Choroid plexus epithelial cell (primary cell): ENCODE results near the gene PMEPA1.

ENCODE experiments used
- DNase-seq: peaks from one replicate; pipeline ENCODE4 v3.0.0-alpha.2; 2010; ENCODE audit warnings: low read depth
- H3K4me3 ChIP-seq: 2 replicates; pipeline ENCODE4 v1.5.1; 2011; ENCODE audit warnings: low read depth, mild to moderate bottlenecking, control low read depth, low read length, moderate library complexity
- TF ChIP-seq, protein P1 (sequence below): conservative IDR thresholded peaks from 2 replicates; pipeline ENCODE4 v1.5.1; 2011; ENCODE audit warnings: low read depth, mild to moderate bottlenecking, control low read depth, inconsistent platforms, low read length, moderate library complexity

PMEPA1 gene

DNA sequence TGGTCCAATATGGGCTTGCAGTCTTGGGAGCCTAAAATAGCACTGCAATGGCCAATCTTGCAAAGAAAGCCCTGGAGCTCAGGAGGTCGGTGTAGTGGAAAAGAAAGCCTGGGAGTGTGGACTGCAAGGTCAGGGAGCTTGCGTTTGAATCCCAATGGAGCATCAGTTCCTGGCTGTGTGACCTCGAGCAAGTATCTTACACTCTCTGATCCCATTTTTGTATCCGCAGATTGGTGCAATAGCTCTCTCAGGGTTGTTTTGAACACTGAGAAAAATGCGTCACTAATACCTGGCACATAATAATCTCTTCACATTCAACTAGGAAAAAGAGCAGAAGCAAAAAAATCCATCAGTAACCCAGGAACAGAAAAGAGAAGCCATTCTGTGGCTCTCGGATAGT, 7.3 kb downstream of the PMEPA1 start:
- no peak for DNase-seq
- no peak overlapping the region for H3K4me3 ChIP-seq
- TF ChIP-seq, protein P1, sequence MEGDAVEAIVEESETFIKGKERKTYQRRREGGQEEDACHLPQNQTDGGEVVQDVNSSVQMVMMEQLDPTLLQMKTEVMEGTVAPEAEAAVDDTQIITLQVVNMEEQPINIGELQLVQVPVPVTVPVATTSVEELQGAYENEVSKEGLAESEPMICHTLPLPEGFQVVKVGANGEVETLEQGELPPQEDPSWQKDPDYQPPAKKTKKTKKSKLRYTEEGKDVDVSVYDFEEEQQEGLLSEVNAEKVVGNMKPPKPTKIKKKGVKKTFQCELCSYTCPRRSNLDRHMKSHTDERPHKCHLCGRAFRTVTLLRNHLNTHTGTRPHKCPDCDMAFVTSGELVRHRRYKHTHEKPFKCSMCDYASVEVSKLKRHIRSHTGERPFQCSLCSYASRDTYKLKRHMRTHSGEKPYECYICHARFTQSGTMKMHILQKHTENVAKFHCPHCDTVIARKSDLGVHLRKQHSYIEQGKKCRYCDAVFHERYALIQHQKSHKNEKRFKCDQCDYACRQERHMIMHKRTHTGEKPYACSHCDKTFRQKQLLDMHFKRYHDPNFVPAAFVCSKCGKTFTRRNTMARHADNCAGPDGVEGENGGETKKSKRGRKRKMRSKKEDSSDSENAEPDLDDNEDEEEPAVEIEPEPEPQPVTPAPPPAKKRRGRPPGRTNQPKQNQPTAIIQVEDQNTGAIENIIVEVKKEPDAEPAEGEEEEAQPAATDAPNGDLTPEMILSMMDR: no peak

DNA sequence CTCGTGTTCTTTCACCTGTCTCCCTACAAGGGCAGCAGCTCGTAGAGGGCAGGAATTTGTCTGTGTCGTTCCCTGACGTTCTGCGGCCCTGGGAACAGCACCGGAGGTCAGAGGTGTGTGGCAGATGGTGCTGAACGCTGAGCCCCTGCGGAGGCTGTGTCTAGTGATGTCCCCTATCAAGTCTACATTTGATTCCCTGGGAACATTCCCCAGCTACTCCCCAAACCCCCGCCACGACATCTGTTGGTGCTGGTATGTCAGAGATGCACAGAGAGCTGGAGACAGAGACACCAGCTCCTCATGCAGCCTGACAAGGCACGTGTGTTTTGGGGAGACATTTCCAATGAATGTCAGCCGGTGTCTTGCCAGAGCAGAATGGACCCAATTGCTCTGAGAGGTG, 7.7 kb downstream of the PMEPA1 start:
- DNase-seq: no peak
- H3K4me3 ChIP-seq: no peak overlapping the region
- TF ChIP-seq, protein P1: no peak

DNA sequence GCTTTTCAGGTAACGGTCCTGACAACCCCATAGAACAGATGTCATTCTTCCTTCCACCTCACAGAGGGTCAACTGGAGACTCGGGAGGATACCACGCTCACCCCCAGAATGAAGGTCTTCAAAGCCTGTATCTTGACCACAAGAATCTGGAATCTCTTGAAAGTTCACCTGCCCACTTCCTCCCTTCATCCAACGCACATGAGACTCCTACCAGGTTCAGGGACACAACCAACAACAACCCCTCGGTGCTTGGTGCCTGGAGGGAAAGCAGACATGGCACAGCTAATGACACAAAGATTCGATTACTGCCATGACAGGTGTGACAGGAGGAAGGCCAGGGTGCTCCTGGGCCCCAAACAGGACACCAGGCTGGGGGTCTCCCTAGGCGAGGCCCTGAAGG, 8.2 kb downstream of the PMEPA1 start:
- H3K4me3 ChIP-seq: no peak overlapping the region
- no peak for DNase-seq
- TF ChIP-seq, protein P1: no peak

DNA sequence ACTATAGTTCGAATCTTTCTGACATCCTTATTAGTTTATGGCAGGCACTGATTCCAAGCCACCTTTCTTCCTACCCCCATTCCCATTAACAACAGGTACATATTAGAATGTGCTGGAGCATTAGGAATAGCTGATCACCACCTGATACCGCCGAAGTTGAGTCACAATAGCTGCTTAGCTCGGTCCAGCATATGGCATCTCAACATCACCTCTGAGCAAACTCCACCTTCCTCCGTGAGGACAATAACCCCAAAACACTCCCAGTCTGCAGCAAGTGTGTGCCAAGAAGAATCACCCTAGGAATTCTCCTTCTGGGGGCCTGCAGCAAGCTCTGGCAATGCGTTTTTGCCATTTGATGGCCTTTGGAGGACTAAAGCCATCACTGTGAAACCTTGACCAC, 8.7 kb downstream of the PMEPA1 start:
- no peak overlapping the region for H3K4me3 ChIP-seq
- TF ChIP-seq, protein P1: no peak
- no peak for DNase-seq

DNA sequence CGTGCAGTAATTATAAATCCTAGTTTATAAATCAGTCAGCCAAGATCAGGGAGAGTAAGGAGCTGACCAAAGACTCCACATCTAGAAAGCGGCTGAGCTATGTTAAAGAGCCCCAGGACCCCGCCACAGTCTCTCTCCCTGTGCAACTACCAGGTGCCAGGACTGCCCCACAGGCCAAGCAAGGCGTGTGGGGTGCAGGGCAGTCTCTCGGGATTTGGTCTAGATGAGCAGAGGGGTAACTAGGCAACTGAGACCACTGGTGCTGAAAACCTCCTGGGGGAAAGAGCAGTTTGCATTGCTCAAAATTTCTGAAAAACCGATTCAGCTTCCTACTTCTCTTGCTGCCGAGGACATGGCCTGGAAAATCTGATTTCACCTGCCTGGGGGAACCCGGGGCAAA, 10.4 kb downstream of the PMEPA1 start:
- no peak overlapping the region for H3K4me3 ChIP-seq
- TF ChIP-seq, protein P1: no peak
- no peak for DNase-seq

DNA sequence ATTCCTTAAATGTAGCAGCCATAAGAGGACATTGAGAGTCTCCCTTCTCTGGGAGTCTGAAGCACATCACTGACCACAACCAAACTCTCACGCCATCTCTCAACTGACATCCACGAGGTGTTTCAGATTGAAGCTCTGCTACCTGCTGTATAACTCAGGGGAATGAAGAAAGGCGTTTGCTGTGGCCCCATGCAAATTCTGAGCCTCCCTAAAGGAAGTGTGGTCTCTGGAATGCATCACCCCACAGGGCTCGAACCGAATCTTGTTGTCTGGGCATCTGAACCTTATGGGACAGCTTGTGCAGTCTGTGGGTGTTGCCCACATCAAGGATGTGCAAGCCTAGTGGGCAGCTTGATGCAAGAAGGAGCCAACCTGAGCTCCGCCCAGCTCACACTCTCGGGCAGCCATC, 10.9 kb downstream of the PMEPA1 start:
- DNase-seq: no peak
- H3K4me3 ChIP-seq: no peak overlapping the region
- TF ChIP-seq, protein P1: no peak

DNA sequence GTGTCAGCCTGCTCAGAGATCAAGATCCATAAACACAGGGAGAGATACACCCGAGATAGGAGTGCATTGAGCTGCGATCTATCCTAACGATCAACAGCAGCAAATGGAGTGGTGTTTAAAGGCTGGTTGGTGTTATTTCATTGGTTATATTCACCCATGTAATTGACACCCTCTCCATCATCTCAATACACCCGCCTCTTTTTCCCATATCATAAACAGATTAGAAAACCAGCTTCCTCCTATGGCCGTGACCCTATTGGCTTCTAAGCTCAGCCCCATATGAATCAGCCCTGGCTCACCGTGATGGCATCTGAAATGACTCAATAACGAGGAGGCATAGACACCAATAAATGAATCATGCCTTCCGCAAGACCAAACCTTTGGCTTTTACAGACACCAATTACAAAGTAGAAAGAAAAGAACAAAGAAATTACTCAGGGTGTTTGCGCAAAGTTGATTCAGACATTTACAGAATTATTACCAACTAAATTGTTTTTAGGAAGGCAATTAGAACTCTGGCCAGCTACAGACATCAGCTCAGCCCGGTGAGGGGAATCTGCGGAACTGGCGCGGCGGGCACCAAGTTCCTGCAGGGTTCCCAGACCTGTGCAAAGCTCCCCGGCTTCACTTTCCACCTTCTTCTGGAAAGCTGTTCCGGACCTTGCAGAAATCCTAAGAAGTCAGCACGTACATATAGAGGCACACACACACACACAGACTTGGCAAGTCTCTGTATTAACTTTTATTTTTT, 11.5 kb downstream of the PMEPA1 start:
- peak overlapping the region; percentile 16 for H3K4me3 ChIP-seq
- TF ChIP-seq, protein P1: no peak
- peak; percentile 97 for DNase-seq
